H9 (cell line): ENCODE measurements around the gene IL15RA. TPM values are rescaled to one million over a fixed set of nuclear protein-coding genes. Genes with fewer than 3 reads are reported as not detected.

Experiments
- DNase-seq: peaks from one replicate; pipeline ENCODE4 v3.0.0-alpha.2; 2017
- H2AFZ ChIP-seq: one replicate; pipeline ENCODE4 v1.6.1; 2013; ENCODE audit warnings: mild to moderate bottlenecking, low read length, control low read depth, moderate library complexity
- H2AK5ac ChIP-seq: 2 replicates; pipeline ENCODE4 v1.6.1; 2013; ENCODE audit warnings: low read length, control low read depth, mixed read lengths; ENCODE audit not compliant: insufficient read length
- H2BK120ac ChIP-seq: one replicate; pipeline ENCODE4 v1.6.1; 2013; ENCODE audit warnings: low read depth, mild to moderate bottlenecking, low read length, control low read depth, inconsistent platforms; ENCODE audit not compliant: poor library complexity, severe bottlenecking
- H2BK12ac ChIP-seq: 2 replicates; pipeline ENCODE4 v1.6.1; 2013; ENCODE audit warnings: low read length, control low read depth, mixed read lengths, low read depth; ENCODE audit not compliant: insufficient read length
- H2BK15ac ChIP-seq: 2 replicates; pipeline ENCODE4 v1.6.1; 2013; ENCODE audit warnings: low read depth, low read length, control low read depth
- H2BK20ac ChIP-seq: one replicate; pipeline ENCODE4 v1.6.1; 2013; ENCODE audit warnings: low read depth, mild to moderate bottlenecking, low read length, control low read depth, inconsistent platforms; ENCODE audit not compliant: poor library complexity, severe bottlenecking
- H2BK5ac ChIP-seq: 2 replicates; pipeline ENCODE4 v1.6.1; 2013; ENCODE audit warnings: low read length, control low read depth, mixed read lengths; ENCODE audit not compliant: insufficient read length
- H3K14ac ChIP-seq: 2 replicates; pipeline ENCODE4 v1.6.1; 2013; ENCODE audit warnings: low read length, control low read depth; ENCODE audit not compliant: insufficient read depth
- H3K18ac ChIP-seq: 2 replicates; pipeline ENCODE4 v1.6.1; 2013; ENCODE audit warnings: low read depth, mild to moderate bottlenecking, mixed read lengths, low read length, control low read depth; ENCODE audit not compliant: insufficient read length
- H3K23ac ChIP-seq: 2 replicates; pipeline ENCODE4 v1.6.1; 2013; ENCODE audit warnings: low read length, control low read depth, mixed read lengths, low read depth; ENCODE audit not compliant: insufficient read length
- H3K23me2 ChIP-seq: 2 replicates; pipeline ENCODE4 v1.6.1; 2013; ENCODE audit warnings: low read depth, mild to moderate bottlenecking, mixed read lengths, low read length, control low read depth; ENCODE audit not compliant: insufficient read length, poor library complexity, severe bottlenecking
- H3K27ac ChIP-seq: 2 replicates; pipeline ENCODE4 v1.5.1; 2013; ENCODE audit warnings: low read length, control low read depth, mixed read lengths, low read depth; ENCODE audit not compliant: insufficient read length
- H3K27me3 ChIP-seq: 2 replicates; pipeline ENCODE4 v1.6.1; 2013; ENCODE audit warnings: low read length, control low read depth, inconsistent platforms; ENCODE audit not compliant: insufficient read depth
- H3K4ac ChIP-seq: 2 replicates; pipeline ENCODE4 v1.6.1; 2013; ENCODE audit warnings: low read depth, mild to moderate bottlenecking, control low read depth, inconsistent platforms, low read length, moderate library complexity
- H3K4me1 ChIP-seq: 2 replicates; pipeline ENCODE4 v1.6.1; 2013; ENCODE audit warnings: low read length, control low read depth, inconsistent platforms; ENCODE audit not compliant: insufficient read depth
- H3K4me2 ChIP-seq: 2 replicates; pipeline ENCODE4 v1.6.1; 2013; ENCODE audit warnings: low read length, control low read depth, mixed read lengths; ENCODE audit not compliant: insufficient read length, insufficient read depth
- H3K56ac ChIP-seq: 2 replicates; pipeline ENCODE4 v1.6.1; 2013; ENCODE audit warnings: low read depth, mild to moderate bottlenecking, mixed read lengths, low read length, control low read depth; ENCODE audit not compliant: insufficient read length
- H3K79me1 ChIP-seq: 2 replicates; pipeline ENCODE4 v1.6.1; 2013; ENCODE audit warnings: low read depth, mild to moderate bottlenecking, moderate library complexity, low read length, control low read depth, inconsistent platforms; ENCODE audit not compliant: insufficient read depth, poor library complexity, severe bottlenecking
- H3K79me2 ChIP-seq: 2 replicates; pipeline ENCODE4 v1.6.1; 2013; ENCODE audit warnings: low read length, control low read depth, inconsistent platforms; ENCODE audit not compliant: insufficient read depth
- H3K9ac ChIP-seq: 2 replicates; pipeline ENCODE4 v1.6.1; 2013; ENCODE audit warnings: low read length, control low read depth, mixed read lengths; ENCODE audit not compliant: insufficient read length; ENCODE audit errors: extremely low read depth
- H3K9me3 ChIP-seq: one replicate; pipeline ENCODE4 v1.6.1; 2013; ENCODE audit warnings: low read depth, low read length, inconsistent platforms; ENCODE audit not compliant: control insufficient read depth
- H3T11ph ChIP-seq: one replicate; pipeline ENCODE4 v1.6.1; 2013; ENCODE audit warnings: mild to moderate bottlenecking, low read length, control low read depth, inconsistent platforms
- H4K20me1 ChIP-seq: one replicate; pipeline ENCODE4 v1.6.1; 2013; ENCODE audit not compliant: control insufficient read depth, insufficient read length, insufficient read depth
- H4K5ac ChIP-seq: 2 replicates; pipeline ENCODE4 v1.6.1; 2013; ENCODE audit warnings: low read depth, mild to moderate bottlenecking, mixed read lengths, low read length, control low read depth; ENCODE audit not compliant: insufficient read length
- H4K8ac ChIP-seq: replicated peaks from 2 replicates; pipeline ENCODE4 v1.6.1; 2013; ENCODE audit warnings: low read length, control low read depth, mixed read lengths, low read depth; ENCODE audit not compliant: insufficient read length
- H4K91ac ChIP-seq: 2 replicates; pipeline ENCODE4 v1.6.1; 2013; ENCODE audit warnings: low read depth, mild to moderate bottlenecking, moderate library complexity, mixed read lengths, low read length, control low read depth; ENCODE audit not compliant: insufficient read length
- H3K27ac Mint-ChIP-seq, 3 experiments: 2 replicates in 2 of 3; 3 replicates in 1 of 3; pipeline ENCODE4 v1.8.0; 2020 to 2021; ENCODE audit warnings: mixed read lengths in 3 of 3, mild to moderate bottlenecking in 1 of 3, moderate library complexity in 1 of 3
- H3K27me3 Mint-ChIP-seq: 2 replicates; pipeline ENCODE4 v1.8.0; 2021; ENCODE audit warnings: low read depth, mild to moderate bottlenecking, moderate library complexity, mixed read lengths
- H3K36me3 Mint-ChIP-seq, 3 experiments: 2 replicates in 2 of 3; 3 replicates in 1 of 3; pipeline ENCODE4 v1.8.0; 2020 to 2021; ENCODE audit warnings: low read depth in 3 of 3, mixed read lengths in 3 of 3; ENCODE audit not compliant: insufficient read depth in 1 of 3
- H3K4me1 Mint-ChIP-seq, 2 experiments: 2 replicates each; pipeline ENCODE4 v1.8.0; 2020; ENCODE audit warnings: mixed read lengths in 2 of 2
- H3K4me3 Mint-ChIP-seq, 2 experiments: 2 replicates in 1 of 2; 3 replicates in 1 of 2; pipeline ENCODE4 v1.8.0; 2020 to 2021; ENCODE audit warnings: mild to moderate bottlenecking in 2 of 2, mixed read lengths in 2 of 2, moderate library complexity in 1 of 2
- H3K9me3 Mint-ChIP-seq, 2 experiments: 2 replicates in 1 of 2; 3 replicates in 1 of 2; pipeline ENCODE4 v1.8.0; 2020; ENCODE audit warnings: mild to moderate bottlenecking in 2 of 2, mixed read lengths in 2 of 2, moderate library complexity in 1 of 2
- WGBS: extraction: QIAGEN DNeasy Blood & Tissue Kit; methylation state at CpG from one replicate; pipeline ENCODE4 v1.1.7; 2013; ENCODE audit warnings: missing lambda C conversion rate, low lambda C conversion rate, mixed read lengths; ENCODE audit not compliant: insufficient read length; ENCODE audit errors: extremely low coverage; 5-methylcytosine and 5-hydroxymethylcytosine counted together
- total RNA-seq: library from RNA; stranded (reverse); gene quantifications from 2 replicates; pipeline ENCODE4 v1.2.1, GENCODE V29; 2021
- TF ChIP-seq, protein P1 (sequence below): fragments of 200-600 bp; sonication (generic); conservative IDR thresholded peaks from 3 replicates; pipeline ENCODE4 v1.8.0; 2021; ENCODE audit warnings: antibody characterized with exemption, mild to moderate bottlenecking

The IL15RA gene
- total RNA-seq, 1 experiment from 2014 or later = 0.31 TPM

GRCh38 chr10:5919568-5919967 lies 57.8 kb downstream of the IL15RA start:
- no peak overlapping the region for H3K4me3 Mint-ChIP-seq

More at GRCh38 chr10:5919568-5919967, 57.8 kb downstream of the IL15RA start:
- Histone ChIP-seq H2AFZ (no peak overlapping the region), H2BK15ac (no peak overlapping the region), H2BK12ac (no peak overlapping the region), H4K91ac (no peak overlapping the region), H3K79me1 (no peaks in the 10 kb centered on the region), H3K23ac (no peak overlapping the region), H3K23me2 (no peaks in the 10 kb centered on the region), H2AK5ac (no peak overlapping the region), H3K9ac (no peak overlapping the region), H3K79me2 (no peaks in the 10 kb centered on the region), H3K9me3 (no peaks in the 10 kb centered on the region), H2BK20ac (no peak overlapping the region), H3K4me2 (no peak overlapping the region), H3K56ac (no peak overlapping the region), H4K8ac (no peak overlapping the region), H3T11ph (no peak overlapping the region), H3K14ac (no peak overlapping the region), H3K27ac (no peak overlapping the region), H2BK120ac (no peak overlapping the region), H4K20me1 (no peaks in the 10 kb centered on the region), H3K4ac (no peak overlapping the region), H2BK5ac (no peak overlapping the region), H3K18ac (no peak overlapping the region), H3K27me3 (no peaks in the 10 kb centered on the region), H3K4me1 (no peaks in the 10 kb centered on the region), H4K5ac (no peak overlapping the region)
- H3K36me3 Mint-ChIP-seq = peaks cover 52 to 96% (median 87%) of the 10 kb centered on the region in 3 experiments
- H3K27ac Mint-ChIP-seq = no peak overlapping the region
- no CpG with 5 or more reads among the region's 7 CpGs for WGBS
- H3K4me1 Mint-ChIP-seq = no peaks in the 10 kb centered on the region
- H3K9me3 Mint-ChIP-seq = no peaks in the 10 kb centered on the region
- TF ChIP-seq, protein P1, sequence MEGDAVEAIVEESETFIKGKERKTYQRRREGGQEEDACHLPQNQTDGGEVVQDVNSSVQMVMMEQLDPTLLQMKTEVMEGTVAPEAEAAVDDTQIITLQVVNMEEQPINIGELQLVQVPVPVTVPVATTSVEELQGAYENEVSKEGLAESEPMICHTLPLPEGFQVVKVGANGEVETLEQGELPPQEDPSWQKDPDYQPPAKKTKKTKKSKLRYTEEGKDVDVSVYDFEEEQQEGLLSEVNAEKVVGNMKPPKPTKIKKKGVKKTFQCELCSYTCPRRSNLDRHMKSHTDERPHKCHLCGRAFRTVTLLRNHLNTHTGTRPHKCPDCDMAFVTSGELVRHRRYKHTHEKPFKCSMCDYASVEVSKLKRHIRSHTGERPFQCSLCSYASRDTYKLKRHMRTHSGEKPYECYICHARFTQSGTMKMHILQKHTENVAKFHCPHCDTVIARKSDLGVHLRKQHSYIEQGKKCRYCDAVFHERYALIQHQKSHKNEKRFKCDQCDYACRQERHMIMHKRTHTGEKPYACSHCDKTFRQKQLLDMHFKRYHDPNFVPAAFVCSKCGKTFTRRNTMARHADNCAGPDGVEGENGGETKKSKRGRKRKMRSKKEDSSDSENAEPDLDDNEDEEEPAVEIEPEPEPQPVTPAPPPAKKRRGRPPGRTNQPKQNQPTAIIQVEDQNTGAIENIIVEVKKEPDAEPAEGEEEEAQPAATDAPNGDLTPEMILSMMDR = no peak
- no peaks in the 10 kb centered on the region for H3K27me3 Mint-ChIP-seq
- no peak for DNase-seq
